NT2/D1 (cell line): ENCODE measurements around the gene OLFML2A.

Experiments used
- SUZ12 ChIP-seq: IDR thresholded peaks from 2 replicates; pipeline ENCODE4 v1.6.1; 2011; ENCODE audit not compliant: insufficient read length, insufficient read depth; ENCODE audit errors: extremely low read depth
- YY1 ChIP-seq: IDR thresholded peaks from 2 replicates; pipeline ENCODE4 v1.6.1; 2011; ENCODE audit not compliant: insufficient read length, insufficient read depth
- ZNF274 ChIP-seq: IDR thresholded peaks from 2 replicates; pipeline ENCODE4 v1.6.1; 2011; ENCODE audit warnings: mild to moderate bottlenecking, low read depth, low read length

DNA sequence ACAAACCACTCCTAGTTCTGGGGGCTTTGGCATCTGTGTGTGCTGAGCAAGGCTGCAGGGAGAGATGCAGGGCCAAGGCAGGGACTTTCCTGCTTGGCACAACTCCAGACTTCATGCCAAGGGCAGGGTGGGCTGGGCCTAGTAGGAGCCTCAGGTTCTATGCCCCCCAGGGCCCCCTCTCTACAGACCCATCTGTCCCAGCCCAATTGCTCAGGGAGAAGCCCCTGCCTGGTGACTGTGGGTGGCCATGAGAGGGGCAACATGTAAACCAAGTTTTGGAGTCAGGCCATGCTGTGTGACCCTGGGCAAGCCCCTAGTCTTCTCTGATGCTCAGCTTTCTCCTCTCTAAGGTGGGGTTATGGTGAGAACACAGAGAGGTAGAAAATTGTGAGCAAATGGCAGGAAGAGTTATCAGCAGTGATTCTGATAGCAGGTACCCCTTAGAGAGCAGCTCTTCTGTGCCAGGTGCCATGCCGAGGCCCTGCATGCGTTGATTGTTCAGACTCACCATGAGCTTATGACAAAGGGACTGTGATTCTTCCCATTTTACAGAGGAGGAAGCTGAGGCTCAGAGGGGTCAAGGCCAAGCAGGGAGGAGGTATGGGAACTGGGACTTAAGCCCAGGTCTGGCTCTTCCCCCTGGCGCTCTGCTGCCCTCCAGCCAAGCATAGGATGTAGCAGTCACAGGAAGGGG lies 5.2 kb downstream of the OLFML2A start:
- TF ChIP-seq YY1 (no peak), ZNF274 (no peak), SUZ12 (no peak)
